ENCODE results near the gene DAPK1.

The DAPK1 gene

DNA sequence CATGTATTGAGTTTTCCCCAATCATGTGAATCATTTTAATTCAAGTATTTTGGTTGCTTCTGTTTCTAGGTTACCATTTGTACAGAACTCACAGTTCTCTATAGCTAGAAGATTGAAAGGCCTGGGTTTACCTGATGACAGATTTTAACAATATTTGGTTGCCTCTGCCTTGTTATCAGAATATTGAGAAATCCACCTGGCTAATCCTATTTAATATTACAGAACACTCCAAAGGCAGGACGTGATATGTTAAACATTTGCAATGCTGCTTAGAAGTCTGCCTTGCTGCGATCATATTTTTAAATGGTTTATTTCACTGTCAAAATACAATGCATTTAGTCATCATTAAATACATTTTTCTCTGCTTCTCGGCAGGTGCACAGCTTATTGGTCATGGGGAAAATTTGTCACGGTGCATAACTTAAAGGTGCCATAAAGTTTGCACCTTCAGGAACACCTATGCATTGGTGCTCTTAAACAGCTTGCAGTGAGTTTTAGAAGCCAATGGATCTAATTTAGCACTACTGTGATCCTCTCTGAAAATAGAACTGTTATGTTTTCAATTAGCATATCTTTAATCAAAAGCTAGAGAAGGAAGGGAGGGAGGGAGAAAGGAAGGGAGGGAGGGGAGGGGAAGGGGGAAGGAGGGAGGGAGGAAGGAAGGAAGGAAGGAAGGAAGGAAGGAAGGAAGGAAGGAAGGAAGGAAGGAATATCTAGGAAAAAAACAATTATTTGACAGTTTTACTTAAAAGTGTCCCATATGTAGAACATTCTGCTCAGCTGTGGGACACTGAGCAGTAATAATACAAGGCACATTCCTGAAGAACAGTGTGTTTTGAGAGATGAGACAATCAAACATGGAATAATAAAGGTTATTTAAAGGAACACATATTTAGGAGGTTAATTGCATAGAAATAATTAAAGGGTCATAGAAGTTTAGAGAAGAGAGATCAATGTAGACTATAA is 15.5 kb upstream of the DAPK1 start:
- TF ChIP-seq, protein P1, sequence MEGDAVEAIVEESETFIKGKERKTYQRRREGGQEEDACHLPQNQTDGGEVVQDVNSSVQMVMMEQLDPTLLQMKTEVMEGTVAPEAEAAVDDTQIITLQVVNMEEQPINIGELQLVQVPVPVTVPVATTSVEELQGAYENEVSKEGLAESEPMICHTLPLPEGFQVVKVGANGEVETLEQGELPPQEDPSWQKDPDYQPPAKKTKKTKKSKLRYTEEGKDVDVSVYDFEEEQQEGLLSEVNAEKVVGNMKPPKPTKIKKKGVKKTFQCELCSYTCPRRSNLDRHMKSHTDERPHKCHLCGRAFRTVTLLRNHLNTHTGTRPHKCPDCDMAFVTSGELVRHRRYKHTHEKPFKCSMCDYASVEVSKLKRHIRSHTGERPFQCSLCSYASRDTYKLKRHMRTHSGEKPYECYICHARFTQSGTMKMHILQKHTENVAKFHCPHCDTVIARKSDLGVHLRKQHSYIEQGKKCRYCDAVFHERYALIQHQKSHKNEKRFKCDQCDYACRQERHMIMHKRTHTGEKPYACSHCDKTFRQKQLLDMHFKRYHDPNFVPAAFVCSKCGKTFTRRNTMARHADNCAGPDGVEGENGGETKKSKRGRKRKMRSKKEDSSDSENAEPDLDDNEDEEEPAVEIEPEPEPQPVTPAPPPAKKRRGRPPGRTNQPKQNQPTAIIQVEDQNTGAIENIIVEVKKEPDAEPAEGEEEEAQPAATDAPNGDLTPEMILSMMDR (IDR thresholded peaks at IDR 0.05; ENCODE audit: low read depth, low read length), result no peak
- no peak for DNase-seq (ENCODE audit: extremely low read depth, low read depth)

DNA sequence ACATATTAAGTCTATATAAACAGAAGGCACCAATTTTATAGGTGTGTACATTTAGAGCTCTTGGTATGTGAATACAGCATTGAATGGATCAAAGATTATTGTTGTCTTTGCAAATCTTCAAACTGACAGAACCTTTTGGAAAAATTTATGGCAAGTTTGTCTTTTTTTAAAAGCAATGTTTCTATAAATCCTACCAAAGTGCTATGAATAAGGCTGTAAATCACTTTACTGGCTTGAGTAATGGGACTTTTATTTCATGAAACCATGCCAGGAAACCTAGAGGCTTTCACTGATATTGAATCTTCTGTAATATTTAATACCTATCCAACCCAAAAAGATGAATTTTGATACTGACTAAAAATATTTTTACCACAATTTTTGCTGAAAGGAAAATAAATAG is 7.4 kb upstream of the DAPK1 start:
- DNase-seq (ENCODE audit: extremely low read depth, low read depth), result no peak
- TF ChIP-seq, protein P1 (IDR thresholded peaks at IDR 0.05; ENCODE audit: low read depth, low read length), result no peak

DNA sequence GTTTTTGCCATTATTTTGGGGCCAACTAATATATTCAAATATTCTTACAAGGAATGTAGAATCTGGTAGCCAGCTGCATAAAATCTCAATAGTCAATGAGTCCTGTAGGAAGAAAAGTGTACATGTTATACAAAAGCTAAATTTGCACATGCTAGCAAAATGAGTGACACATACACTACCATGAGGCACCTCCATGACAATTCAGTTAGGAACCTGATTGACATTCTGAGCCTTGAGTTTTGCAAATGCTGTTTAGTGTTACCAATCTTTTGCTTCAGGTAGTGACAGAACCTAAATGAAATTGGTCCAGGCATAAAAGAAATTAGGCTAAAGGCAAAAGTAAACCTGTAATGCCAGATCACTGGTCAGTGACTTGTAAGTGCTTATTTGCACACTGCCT is 6.8 kb upstream of the DAPK1 start:
- TF ChIP-seq, protein P1 (IDR thresholded peaks at IDR 0.05; ENCODE audit: low read depth, low read length), result no peak

DNA sequence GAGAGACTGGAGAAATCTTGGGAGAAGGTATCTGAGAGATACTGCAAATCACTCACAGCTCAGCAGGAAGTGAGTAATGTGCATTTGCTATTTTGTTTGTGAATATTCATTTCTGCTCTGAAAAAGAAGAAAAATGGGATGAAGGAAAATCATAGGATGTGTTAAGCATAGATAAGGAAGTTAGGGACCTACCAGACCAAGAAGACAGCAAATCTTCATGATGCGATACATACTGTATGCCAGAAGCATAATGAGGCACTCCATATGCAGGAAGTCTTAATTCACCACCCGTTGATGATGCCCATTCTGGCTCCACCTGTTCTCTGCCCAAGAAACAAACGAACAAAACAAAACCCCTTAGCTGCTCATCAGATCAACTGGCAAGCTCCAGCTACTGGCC is 6.1 kb upstream of the DAPK1 start:
- DNase-seq (ENCODE audit: extremely low read depth, low read depth), result no peak
- TF ChIP-seq, protein P1 (IDR thresholded peaks at IDR 0.05; ENCODE audit: low read depth, low read length), result no peak

More for the DNA sequence above, 6.8 kb upstream of the DAPK1 start:
- DNase-seq (ENCODE audit: extremely low read depth, low read depth), result no peak

DNA sequence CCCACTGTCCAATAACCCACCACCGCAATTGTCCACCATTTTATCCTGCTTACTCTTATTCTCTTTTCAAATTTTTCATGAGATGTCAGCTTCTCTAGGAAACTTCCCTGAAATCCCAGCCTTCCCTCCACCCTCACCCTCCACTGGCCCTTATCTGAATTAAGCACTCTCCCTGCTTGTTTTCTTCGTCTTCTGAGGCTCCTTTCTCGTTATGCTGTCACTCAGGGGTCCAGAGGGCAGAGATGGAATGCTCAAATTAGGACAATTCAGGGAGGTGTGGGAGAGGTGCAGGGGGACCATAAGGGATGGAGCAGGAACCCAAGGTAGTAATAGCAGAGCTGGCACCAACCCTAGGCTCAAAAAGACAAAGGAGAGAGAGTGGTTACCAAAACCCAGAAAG is 5.0 kb upstream of the DAPK1 start:
- TF ChIP-seq, protein P1 (IDR thresholded peaks at IDR 0.05; ENCODE audit: low read depth, low read length), result no peak

DNA sequence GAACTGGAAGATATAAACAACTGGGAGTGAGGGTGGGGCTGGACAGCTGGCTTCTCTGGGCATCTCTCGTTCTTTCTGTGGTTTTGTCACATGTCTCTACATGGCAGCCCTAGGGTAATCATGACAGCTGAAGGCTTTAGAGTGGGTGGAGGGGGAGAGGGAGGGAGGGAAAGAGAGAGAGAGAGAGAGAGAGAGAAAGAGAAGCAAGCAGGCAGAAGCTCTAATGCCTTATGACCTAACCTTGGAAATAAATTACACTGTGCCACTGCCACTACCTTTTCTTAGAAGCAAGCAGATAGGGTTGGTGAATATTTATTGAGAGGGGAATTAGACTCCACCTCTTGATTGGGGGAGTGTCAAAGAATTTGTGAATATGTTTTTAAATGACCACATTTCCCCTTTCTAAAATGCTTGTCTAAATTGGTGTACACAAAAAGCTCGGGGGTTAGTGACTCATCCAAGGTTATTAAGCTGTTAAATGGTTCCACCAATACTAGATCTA is 2.6 kb upstream of the DAPK1 start:
- TF ChIP-seq, protein P1 (IDR thresholded peaks at IDR 0.05; ENCODE audit: low read depth, low read length), result no peak
- DNase-seq (ENCODE audit: extremely low read depth, low read depth), result no peak

More for the DNA sequence above, 5.0 kb upstream of the DAPK1 start:
- no peak for DNase-seq (ENCODE audit: extremely low read depth, low read depth)

DNA sequence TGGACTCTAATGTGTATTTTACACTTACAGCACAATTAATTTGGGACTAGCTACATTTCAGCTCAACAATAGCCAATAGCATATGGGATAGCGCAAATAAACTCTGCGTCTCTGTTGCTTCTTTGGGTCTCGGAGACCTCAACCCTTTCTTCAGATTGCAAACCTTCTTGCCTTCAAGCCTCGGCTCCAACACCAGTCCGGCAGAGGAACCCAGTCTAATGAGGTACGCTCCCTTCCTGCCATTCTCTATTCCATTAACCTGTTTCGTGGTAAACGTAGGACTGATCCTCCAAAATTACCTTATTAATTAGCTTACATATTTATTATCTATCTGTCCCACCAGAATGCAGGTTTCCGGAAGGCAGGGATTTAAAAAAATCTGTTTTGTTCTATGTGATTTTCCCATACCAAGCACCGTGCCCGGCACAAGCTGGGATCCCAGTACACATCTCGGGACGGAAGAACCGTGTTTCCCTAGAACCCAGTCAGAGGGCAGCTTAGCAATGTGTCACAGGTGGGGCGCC is 525 bp upstream of the DAPK1 start:
- TF ChIP-seq, protein P1 (IDR thresholded peaks at IDR 0.05; ENCODE audit: low read depth, low read length), result no peak
- no peak for DNase-seq (ENCODE audit: extremely low read depth, low read depth)
